GM12892 (cell line): Measurements from ENCODE around the gene DRAP1.

Experiments used
- POLR2AphosphoS5 ChIP-seq: IDR thresholded peaks from 2 replicates; pipeline ENCODE4 v1.6.1; 2011; ENCODE audit warnings: low read depth, low read length, control low read depth
- TAF1 ChIP-seq: IDR thresholded peaks from 2 replicates; pipeline ENCODE4 v1.6.1; 2011; ENCODE audit warnings: low read depth, mild to moderate bottlenecking, control low read depth, low read length, borderline replicate concordance

GRCh38 chr11:65884716-65885092 lies 34.5 kb upstream of the DRAP1 start:
- TF ChIP-seq POLR2AphosphoS5, result no peak
- no peak for TF ChIP-seq TAF1
